ENCODE results near the gene MINK1. TPM values are rescaled to one million over a fixed set of nuclear protein-coding genes. Genes with fewer than 3 reads are reported as not detected.
"Not testable (repeated sequence)": the region's sequence is repeated elsewhere in the genome, so short reads cannot be mapped to it uniquely, and the experiment has no call there.

Gene MINK1
- total RNA-seq, 1 experiment from 2014 or later = 76.1 TPM

DNA sequence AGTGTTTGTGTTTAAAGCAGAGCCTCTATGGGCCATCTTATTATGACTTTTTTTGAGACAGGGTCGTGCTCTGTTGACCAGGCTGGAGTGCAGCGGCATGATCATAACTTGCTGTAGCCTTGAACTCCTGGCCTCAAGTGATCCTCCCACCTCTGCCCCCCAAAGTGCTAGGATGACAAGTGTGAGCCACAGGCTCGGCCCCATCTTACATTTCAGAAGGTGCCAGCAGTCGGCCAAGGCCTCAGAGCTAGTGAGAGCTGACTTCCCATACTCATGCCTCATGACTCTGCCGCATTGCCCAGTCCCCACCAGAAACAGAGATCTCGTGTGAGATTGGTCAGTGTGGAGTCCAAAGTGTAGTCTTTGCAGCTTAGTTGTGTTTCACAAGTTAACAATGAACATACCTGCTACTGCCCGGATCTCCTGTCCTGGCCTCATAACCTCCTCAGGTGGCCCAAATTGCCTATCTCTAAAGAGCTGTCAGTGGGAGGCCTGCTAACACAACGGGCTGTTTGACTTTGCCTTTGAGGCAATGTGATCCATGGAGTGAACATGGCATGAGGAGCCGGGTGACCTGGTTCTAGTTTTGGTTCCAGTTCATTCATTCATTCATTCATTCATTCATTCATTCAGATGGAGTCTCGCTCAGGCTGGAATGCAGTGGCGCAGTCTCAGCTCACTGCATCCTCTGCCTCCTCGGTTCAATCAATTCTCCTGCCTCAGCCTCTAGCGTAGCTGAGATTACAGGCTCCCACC is 13.7 kb downstream of the MINK1 start:
- no peak for DNase-seq (ENCODE audit: low spot score)

DNA sequence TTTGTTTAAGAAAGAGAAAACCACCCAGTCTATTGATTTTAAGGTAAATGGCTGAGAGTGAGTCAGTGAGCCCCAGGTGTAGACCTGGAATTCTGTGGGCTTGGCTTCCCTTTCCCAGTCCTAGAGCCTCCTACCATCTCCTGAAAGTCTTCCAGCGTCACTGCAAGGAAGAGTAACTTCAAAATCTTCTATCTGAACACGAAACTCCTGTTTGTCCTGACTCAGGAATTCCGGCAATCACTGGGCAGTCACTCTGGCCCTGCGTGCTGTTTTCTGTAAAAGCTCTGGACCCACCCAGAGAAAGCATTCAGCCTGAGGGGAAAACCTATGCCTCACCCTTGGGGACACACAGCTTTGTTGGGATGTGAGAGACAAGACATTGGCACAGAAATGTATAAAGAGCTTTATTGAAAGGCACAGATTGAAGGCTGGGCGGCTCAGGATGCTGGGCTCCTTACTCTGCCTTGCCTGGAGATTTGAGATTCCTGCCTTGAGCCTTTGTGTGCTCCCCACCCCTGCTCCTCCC is 15.9 kb downstream of the MINK1 start:
- DNase-seq (ENCODE audit: low spot score) = peak; percentile 70

DNA sequence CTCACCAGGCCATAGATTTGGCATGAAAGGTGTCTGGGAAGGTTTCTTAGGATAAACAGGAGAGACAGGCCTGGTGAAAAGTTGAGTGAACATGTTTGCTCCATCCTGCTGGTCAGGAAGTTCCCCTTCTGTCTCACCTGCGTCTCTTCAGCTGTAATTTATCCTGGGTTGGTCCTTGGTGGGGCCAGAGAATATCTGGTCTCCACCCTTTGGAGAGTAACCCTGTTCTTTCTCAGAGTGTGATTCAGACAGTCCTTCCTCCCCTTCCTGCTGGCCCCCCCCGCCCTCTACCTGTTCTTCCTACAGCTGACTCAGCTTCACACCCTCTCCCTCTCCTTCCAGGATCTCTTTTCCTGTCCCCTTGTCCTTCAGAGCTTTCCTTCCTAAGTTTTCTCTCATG is 17.1 kb downstream of the MINK1 start:
- peak; percentile 36 for DNase-seq (ENCODE audit: low spot score)

DNA sequence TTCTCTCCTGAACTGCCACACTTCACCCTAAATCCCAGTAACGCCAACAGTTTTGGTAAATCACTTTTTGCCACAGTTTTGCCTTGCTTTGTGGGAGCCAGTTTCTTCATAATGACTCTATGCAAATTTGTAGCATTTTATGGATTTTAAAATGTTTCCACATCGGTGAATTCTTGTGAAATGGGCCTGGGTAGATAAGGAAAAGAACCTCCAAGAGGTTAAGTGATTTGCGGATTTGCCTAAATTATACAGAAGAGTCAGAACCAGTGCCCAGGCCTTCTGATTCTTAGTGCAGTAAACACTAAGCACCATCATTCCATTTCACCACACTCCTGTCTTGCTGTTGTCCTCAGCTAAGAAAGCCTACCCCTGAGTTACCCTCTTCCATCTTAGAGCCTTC is 17.9 kb downstream of the MINK1 start:
- no peak for DNase-seq (ENCODE audit: low spot score)

DNA sequence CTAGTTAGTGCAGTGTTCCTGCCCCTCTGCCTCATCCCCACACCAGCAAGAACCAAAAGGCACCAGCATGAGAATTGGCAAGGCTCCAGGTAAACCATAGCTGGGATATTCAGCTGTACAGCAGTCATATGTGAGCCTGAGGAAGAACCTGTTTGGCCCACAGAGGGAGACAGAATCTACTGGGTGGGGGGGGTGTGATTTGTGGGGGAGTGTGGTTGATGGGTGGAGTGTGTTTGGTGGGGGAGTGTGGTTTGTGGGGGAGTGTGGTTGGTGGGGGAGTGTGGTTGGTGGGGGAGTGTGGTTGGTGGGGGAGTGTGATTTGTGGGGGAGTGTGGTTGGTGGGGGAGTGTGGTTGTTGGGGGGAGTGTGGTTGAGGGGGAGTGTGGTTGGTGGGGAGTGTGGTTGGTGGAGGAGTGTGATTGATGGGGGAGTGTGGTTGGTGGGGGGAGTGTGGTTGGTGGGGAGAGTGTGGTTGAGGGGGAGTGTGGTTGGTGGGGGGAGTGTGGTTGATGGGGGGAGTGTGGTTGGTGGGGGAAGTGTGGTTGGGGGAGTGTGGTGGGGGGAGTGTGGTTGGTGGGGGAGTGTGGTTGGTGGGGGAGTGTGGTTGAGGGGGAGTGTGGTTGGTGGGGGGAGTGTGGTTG is 19.5 kb downstream of the MINK1 start:
- DNase-seq (ENCODE audit: low spot score) = no peak

DNA sequence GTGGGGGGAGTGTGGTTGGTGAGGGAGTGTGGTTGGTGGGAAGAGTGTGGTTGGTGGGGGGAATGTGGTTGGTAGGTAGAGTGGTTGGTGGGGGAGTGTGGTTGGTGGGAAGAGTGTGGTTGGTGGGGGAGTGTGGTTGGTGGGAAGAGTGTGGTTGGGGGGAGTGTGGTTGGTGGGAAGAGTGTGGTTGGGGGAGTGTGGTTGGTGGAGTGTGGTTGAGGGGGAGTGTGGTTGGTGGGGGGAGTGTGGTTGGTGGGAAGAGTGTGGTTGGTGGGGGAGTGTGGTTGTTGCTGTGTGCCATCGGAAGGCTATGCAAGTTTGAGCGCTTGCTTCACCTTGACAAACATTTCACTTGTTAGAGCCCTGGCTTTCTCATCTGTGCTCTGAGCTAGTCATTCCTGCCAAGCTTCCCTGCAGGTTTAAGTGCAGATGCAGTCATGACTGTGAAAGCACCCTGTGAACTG is 20.1 kb downstream of the MINK1 start:
- no peak for DNase-seq (ENCODE audit: low spot score)

DNA sequence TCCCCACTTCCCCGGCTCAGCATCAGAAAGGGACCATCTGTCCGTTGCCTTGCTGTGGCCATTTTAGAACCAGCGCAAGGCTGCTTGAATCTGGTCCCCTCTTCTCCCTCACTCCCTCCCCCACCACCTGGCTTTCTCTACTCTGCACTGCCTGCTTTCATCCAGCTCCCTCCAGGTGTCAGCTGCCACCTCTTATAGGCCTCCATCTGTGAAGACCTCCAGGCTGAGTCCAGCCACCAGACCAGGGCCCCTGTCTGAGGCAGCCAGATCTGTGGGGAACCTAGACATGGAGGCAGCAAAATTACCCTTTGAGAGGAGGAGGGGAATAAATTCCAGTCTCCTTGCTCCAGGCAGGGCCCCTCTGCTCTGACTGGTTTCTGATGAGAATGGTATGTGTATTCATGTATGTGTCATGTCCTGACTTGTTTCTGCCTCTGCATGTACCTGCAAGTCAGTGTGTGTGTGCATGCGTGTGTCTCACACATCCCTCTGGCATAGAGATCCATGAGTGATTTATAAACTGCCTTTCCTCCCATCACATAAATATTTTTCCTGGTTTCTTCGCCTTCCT is 21.1 kb downstream of the MINK1 start:
- no peak for DNase-seq (ENCODE audit: low spot score)

DNA sequence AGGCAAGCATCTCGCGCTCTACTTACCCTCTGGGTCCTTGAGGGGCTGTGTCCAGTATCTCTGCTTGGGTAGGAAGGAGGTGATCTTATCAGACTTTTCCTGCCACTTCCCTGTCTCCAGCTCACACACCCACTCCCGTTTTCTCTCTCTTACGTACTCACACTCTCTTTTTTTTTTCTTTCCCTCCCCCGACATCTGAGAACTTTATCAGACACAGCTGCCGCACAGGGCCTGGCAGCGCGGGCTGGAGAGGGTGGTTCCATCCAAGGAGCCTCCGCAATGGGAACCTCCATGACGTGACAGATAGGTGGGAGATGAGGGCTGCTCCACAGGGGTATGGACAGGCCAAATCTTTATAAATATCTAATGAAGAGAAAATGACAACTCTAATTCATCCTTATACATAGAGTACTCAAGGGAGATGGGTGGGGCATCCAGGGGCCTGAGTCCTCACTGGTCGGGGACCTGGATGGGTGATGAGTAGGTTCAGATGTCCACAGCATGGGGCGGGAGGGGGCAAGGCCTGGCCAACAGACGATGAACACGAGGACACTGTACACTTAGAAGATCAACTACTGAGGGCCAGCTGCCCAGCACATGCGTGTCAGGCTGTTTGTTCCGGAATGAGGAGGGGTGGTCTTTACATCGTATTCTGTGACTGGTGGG is 23.3 kb downstream of the MINK1 start:
- DNase-seq (ENCODE audit: low spot score) = no peak

DNA sequence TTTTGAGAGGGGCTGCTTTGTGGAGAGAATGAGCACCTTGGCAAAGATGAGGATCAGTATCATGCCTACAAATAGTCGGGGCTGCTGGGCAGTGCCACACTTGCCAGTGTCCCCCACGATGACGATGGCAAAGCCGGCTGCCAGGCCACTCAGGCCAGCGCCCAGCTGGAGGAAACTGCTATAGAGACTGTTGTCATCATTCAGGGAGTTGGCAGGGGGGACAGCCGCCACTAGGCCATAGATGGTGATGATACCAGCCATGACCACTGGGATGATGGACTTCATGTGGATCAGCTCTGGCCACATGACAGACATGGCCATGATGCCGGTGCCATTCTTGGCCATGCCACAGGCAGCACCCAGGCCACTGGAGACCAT is 23.8 kb downstream of the MINK1 start:
- no peak for DNase-seq (ENCODE audit: low spot score)

DNA sequence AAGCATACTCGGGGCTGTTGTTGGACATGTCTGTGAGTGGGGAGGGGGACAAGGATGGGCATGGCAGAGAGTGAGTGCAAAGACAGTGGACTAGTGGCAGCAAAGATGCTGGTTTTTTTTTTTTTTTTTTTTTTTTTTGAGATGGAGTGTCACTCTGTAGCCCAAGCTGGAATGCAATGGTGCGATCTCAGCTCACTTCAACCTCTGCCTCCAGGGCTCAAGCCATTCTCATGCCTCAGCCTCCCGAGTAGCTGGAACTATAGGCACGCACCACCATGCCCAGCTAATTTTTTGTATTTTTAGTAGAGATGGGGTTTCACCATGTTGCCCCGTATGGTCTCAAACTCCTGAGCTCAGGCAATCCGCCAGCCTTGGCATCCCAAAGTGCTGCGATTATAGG is 24.2 kb downstream of the MINK1 start:
- DNase-seq (ENCODE audit: low spot score) = not testable (repeated sequence)

DNA sequence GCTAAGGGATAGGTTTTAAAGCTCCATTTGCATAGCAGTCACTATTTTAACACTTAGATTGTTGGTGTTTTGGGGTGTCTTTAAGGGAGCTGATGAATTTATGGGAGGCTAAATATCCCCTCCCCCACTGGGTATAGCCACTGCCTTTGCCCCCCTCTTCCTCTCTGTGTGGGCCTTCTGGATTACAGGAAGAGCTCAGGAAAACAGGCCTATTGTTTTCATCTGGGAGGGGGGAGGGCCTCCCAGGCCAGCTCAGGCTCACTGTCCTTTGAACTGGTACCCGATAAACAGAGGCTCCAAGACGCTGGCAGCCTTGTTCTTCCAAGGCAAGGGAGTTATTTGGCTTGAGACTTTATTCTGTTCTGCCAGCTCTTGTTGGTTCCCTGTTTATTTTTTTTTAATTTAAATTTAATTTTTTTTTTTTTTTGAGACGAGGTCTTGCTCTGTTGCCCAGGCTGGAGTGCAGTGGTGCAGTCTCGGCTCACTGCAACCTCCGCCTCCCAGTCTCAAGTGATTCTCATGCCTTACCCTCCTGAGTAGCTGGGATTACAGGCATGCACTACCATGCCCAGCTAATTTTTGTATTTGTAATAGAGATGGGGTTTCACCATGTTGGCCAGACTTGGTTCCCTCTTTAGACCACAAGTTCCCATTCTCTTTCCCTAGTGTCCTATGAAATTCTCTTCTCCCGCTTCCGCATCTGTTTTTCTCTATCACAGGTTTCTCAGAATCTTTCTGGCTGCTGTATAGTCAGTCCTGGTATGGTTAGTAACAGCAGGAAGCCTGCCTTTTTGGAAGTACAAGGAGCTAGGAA is 25.1 kb downstream of the MINK1 start:
- DNase-seq (ENCODE audit: low spot score) = no peak

DNA sequence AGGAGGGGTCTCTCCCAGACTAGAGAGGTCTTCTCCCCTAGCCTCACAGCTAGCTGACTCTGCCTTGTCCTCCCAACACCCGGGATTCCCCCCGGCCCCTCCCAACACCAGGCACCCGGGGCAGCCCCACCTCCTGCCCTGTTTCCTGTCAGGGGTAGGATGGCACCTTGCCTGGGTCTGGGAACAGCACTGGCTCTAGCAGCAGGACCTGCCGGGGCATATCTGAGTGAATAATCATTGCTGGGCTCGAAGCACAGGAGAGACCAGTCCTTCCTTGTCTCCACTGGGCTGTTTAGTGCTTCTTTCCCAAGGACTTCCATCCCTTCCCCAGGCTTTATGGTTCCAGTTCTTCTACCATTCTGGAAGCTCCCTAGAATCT is 25.7 kb downstream of the MINK1 start:
- DNase-seq (ENCODE audit: low spot score) = no peak

DNA sequence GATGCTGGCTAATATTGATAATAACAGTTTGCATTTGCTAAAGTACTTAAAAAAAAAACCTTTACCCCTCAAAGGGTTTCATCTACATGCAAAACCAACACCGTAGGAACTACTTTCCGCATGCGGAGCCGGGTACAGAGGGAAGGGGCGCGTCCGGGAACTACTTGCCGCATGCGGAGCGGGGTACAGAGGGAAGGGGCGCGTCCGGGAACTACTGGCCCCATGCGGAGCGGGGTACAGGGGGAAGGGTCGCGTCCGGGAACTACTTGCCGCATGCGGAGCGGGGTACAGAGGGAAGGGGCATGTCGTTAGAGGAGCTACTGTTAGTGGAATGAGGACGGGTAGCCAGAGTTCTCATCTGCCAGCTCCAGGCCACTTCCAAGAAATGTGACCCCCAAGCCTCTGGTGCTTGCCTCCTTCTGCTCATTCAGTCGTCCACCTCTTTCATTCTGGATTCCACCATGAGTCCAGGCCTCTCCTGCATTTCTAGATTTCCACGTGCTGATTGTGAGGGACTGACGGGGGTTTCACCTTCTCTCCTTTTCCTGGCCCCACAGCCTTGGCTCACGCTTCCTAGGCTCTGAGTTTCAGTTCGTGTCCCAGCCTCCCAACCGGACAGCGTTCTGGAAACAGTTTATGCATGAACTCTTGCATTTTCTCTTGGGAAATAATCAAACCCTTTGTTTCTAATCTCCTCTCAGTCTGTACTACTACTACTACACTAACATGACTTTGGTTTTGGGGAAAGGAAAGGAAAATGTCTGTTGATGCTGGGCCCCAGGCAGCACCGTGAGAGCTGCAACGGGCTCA is 26.9 kb downstream of the MINK1 start:
- DNase-seq (ENCODE audit: low spot score) = no peak

DNA sequence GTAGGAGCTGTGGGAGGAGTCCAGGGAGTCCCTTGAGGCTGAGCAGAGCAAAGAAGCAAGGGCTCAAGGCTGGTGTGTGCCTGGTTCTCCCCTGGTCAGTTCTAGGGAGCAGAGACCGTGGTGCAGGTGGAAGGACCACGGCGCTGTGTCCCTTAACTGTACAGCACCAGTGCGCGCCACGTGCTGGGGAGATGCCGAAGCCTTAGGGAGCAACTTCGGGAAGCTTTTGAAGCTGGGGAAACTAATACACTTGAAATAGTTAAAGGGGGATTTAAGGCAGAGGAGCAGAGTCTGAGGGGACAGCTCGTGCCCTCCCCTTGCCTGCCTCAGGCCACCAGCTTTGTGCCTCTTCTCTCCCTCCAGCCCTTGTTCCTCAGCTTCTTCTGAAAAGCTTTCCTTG is 27.5 kb downstream of the MINK1 start:
- no peak for DNase-seq (ENCODE audit: low spot score)

DNA sequence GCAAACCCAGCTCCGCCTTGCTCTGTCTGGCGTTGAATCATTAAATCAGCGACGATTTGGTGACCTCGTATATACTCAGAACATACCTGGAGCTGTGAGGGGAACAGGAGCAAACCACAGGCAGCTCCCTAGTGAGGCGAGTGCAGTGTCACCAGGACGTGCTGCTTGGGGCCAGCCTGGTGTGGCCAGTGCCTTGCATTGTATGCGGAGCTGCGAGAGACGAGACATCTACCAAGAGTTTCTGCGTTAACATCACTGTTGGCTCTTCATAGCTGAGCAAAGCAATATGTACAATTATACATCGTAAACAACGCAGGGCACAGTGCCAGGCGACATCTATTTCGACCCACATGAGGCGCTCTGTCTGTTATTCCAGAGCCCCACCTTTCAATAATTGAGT is 27.9 kb downstream of the MINK1 start:
- DNase-seq (ENCODE audit: low spot score) = no peak

DNA sequence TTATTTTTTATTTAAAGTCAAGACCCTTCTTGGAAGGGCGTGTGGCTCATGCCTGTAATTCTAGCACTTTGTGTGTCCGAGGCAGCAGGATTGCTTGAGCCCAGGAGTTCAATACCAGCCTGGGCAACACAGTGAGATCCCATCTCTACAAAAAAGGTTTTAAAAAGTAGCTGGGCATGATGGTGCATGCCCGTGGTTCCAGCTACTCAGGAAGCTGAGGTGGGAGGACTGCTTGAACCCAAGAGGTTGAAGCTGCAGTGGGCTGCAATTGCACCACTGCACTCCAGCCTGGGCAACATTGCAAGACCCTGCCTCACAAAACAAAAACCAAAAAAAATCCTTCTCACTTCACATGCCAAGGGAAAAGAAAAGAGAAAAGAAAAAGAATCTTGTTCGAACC is 29.6 kb downstream of the MINK1 start:
- DNase-seq (ENCODE audit: low spot score) = no peak

DNA sequence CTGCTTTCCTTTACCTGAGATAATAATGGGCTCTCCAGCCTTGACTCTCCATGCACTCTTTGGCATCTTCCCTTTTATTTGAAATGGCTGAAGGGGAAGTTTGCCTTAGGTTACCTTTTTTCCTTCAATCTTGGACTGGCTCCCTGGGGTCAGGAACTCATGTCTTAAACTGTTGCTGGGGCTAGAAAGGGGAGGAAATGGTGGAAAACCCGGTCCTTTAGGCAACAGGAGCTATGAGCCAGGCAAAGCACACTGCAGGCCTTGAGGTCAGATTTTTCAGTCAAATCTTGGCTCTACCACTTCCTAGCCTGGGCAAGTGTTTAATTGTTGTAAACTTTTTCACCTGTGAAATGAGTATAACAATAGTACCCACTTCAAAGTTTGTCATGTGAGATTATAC is 30.2 kb downstream of the MINK1 start:
- no peak for DNase-seq (ENCODE audit: low spot score)

DNA sequence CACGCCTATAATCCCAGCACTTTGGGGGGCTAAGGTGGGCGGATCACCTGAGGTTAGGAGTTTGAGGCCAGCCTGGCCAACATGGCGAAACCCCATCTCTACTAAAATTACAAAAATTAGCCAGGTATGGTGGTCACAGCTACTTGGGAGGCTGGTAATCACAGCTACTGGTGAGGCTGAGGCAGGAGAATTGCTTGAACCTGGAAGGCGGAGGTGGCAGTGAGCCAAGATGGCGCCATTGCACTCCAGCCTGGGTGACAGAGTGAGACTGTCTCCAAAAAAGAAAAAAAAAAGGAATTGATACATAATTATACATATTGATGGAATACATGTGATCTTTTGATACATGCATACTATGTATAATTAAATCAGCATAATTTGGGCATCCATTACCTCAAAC is 34.4 kb downstream of the MINK1 start:
- not testable (repeated sequence) for DNase-seq (ENCODE audit: low spot score)

DNA sequence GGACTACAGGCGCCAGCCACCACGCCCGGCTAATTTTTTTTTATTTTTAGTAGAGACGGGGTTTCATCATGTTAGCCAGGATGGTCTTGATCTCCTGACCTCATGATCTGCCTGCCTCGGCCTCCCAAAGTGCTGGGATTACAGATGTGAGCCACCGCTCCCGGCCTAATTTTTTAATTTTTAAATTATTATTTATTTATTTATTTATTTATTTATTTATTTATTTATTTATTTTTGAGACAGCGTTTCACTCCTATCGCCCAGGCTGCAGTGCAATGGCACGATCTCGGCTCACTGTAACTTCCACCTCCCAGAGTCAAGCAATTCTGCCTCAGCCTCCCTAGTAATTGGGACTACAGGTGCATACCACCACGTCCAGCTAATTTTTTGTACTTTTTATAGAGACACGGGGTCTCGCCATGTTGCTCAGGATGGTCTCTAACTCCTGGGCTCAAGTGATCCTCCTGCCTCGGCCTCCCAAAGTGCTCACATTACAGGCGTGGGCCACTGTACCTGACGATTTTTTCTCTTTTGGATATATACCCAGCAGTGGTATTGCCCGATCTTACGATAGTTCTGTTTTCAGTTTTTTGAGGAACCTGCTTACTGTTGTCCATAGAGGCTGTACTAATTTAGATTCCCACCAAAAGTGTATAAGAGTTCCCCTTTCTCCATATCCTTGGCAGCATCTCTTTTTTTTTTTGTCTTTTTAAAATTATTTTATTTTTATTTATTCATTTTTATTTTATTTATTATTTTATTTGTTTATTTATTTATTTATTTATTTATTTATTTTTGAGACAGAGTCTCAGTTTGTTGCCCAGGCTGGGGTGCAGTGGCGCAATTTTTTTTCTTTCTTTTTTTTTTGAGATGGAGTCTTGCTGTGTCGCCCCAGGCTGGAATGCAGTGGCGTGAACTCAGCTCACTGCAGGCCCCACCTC is 36.2 kb downstream of the MINK1 start:
- DNase-seq (ENCODE audit: low spot score) = not testable (repeated sequence)

Measured in HT-29 (cell line).